ENCODE results near the gene TRAM2. TPM values are rescaled to one million over a fixed set of nuclear protein-coding genes. Genes with fewer than 3 reads are reported as not detected.

Gene TRAM2
- total RNA-seq, 1 experiment from 2014 or later = 17.7 TPM

GRCh38 chr6:52546192-52546591 lies 30.7 kb downstream of the TRAM2 start:
- Histone ChIP-seq H3F3A (ENCODE audit: low read length, unreplicated experiment) (no peaks in the 10 kb centered on the region), H3K36me3 (ENCODE audit: low read depth, low read length) (no peaks in the 10 kb centered on the region), H3K9ac (ENCODE audit: low read length) (no peak overlapping the region), H3K79me2 (ENCODE audit: low read length) (peaks cover 52% of the 10 kb centered on the region), H3K9me2 (replicated peaks; ENCODE audit: low read length) (no peaks in the 10 kb centered on the region), H3K27ac (ENCODE audit: low read length) (no peak overlapping the region), H3K27me3 (ENCODE audit: low read length) (no peaks in the 10 kb centered on the region), H3K9me3 (ENCODE audit: low read length) (no peaks in the 10 kb centered on the region), H3K4me1 (ENCODE audit: insufficient read depth, low read length) (peaks cover 53% of the 10 kb centered on the region), H4K20me1 (ENCODE audit: low read length) (no peaks in the 10 kb centered on the region), H3K4me2 (ENCODE audit: low read length) (no peak overlapping the region), H2AFZ (ENCODE audit: low read length) (no peak overlapping the region), H3K4me3 (ENCODE audit: low read length) (no peak overlapping the region)
- intact Hi-C loops (cut with micrococcal nuclease) = no loop called here
- no peak for TF ChIP-seq EZH2 (IDR thresholded peaks at IDR 0.05; ENCODE audit: low read length, unreplicated experiment)
- no peak for TF ChIP-seq EZH2phosphoT487 (IDR thresholded peaks at IDR 0.05; ENCODE audit: borderline replicate concordance, low read length)
- TF ChIP-seq, protein P1, sequence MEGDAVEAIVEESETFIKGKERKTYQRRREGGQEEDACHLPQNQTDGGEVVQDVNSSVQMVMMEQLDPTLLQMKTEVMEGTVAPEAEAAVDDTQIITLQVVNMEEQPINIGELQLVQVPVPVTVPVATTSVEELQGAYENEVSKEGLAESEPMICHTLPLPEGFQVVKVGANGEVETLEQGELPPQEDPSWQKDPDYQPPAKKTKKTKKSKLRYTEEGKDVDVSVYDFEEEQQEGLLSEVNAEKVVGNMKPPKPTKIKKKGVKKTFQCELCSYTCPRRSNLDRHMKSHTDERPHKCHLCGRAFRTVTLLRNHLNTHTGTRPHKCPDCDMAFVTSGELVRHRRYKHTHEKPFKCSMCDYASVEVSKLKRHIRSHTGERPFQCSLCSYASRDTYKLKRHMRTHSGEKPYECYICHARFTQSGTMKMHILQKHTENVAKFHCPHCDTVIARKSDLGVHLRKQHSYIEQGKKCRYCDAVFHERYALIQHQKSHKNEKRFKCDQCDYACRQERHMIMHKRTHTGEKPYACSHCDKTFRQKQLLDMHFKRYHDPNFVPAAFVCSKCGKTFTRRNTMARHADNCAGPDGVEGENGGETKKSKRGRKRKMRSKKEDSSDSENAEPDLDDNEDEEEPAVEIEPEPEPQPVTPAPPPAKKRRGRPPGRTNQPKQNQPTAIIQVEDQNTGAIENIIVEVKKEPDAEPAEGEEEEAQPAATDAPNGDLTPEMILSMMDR (conservative IDR thresholded peaks at IDR 0.05; ENCODE audit: low read depth, low read length) = no peak
- no peak for ATAC-seq
- no TSS peak for BruUV-seq (replicated peaks)
- POLR2A ChIA-PET (ENCODE audit: unreplicated experiment) = no interaction called here
- CTCF ChIA-PET = no interaction called here
- DNase-seq = no peak

- no peak overlapping the region for H3K4me3 ChIP-seq (ENCODE audit: low read length)
- no peak overlapping the region for H2AFZ ChIP-seq (ENCODE audit: low read length)
- no peak overlapping the region for H3K9ac ChIP-seq (ENCODE audit: low read length)
- POLR2A ChIA-PET (ENCODE audit: unreplicated experiment) = interaction anchor here (0.6 kb wide), 1 partner anchor 21 kb away, joined by 3 read pairs; no protein-coding TSS in a partner anchor
- ATAC-seq = no peak
- H3K27ac ChIP-seq (ENCODE audit: low read length) = no peak overlapping the region
- no peaks in the 10 kb centered on the region for H3K9me2 ChIP-seq (replicated peaks; ENCODE audit: low read length)
- intact Hi-C loops (cut with micrococcal nuclease) = no loop called here
- DNase-seq = no peak
- no peaks in the 10 kb centered on the region for H3K27me3 ChIP-seq (ENCODE audit: low read length)
- peaks cover 51% of the 10 kb centered on the region for H3K4me1 ChIP-seq (ENCODE audit: insufficient read depth, low read length)
- no peaks in the 10 kb centered on the region for H4K20me1 ChIP-seq (ENCODE audit: low read length)
- H3K79me2 ChIP-seq (ENCODE audit: low read length) = peaks cover 51% of the 10 kb centered on the region
- CTCF ChIA-PET = no interaction called here
- H3K9me3 ChIP-seq (ENCODE audit: low read length) = no peaks in the 10 kb centered on the region
- H3F3A ChIP-seq (ENCODE audit: low read length, unreplicated experiment) = no peaks in the 10 kb centered on the region
- TF ChIP-seq EZH2 (IDR thresholded peaks at IDR 0.05; ENCODE audit: low read length, unreplicated experiment) (no peak), EZH2phosphoT487 (IDR thresholded peaks at IDR 0.05; ENCODE audit: borderline replicate concordance, low read length) (no peak)
- TF ChIP-seq, protein P1 (conservative IDR thresholded peaks at IDR 0.05; ENCODE audit: low read depth, low read length) = no peak
- BruUV-seq (replicated peaks) = no TSS peak
- H3K36me3 ChIP-seq (ENCODE audit: low read depth, low read length) = no peaks in the 10 kb centered on the region
- H3K4me2 ChIP-seq (ENCODE audit: low read length) = no peak overlapping the region
Observed at GRCh38 chr6:52545406-52546119, 31.3 kb downstream of the TRAM2 start.

Data from PC-3 (cell line).